Inflammatory macrophage (primary cell): ENCODE measurements around the gene EMD.
A peak's percentile ranks its signal among the peaks of the same experiment; 100 is the strongest.

ENCODE experiments used
- DNase-seq, 2 donors: peaks; one replicate each; pipeline ENCODE4 v3.0.0-alpha.2; 2020 to 2022

EMD gene

DNA sequence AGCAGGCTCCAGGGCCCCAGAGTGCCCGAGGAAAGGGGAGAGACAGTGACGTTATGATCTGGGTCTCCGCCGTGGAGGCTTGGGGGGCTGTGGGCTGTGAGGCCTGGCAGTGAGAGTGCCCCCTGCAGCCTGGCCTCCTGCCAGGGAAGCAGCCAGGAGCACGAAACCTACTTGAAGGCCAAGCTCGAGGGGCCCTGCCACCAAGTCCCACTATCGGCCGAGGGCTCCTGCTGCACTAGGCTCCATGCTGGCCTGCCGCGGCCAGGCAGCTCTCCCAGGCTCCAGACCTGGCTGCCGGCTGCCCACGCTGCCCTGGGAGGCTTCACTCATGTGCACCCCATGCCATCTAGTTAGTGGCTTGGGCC lies 23.3 kb upstream of the EMD start:
- DNase-seq, result no peak

DNA sequence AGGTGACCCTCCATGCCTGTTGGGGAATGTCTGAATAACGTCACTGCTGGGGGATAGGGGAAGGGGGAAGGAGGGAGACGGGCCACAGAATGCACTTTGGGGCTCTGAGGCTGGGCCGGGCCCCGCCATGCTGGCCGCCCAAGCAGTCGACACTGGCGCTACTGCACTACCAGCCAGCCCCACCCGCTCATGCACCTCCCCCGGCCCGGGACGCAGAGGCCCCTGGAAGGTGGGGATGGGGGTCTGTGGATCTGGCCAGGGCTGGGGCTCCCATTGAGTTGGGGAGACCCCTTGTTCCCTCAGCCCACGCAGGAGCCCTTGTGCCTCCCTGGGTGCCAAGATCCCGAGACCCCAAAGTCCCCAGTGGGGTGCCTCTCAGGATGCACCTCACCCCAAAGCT lies 22.5 kb upstream of the EMD start:
- DNase-seq, result no peak

DNA sequence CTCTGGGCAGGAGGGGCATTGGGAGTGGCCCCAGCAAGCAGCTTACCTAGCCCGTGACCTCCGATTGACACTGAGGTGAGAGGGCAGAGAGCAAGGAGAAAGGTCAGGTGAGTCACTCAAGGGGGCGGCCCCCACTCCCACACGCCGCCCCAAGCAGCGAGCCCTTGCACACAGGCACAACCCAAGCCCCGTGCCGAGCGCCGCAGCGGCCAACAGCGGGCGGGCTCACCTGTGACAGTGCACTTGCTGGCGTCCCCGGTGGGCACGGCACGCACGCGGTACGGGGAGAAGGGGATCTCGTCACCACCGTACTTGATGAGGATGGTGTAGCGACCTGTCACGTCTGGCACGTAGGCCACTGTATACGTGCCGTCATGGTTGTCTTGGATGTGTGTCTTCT lies 21.9 kb upstream of the EMD start:
- no peak for DNase-seq

DNA sequence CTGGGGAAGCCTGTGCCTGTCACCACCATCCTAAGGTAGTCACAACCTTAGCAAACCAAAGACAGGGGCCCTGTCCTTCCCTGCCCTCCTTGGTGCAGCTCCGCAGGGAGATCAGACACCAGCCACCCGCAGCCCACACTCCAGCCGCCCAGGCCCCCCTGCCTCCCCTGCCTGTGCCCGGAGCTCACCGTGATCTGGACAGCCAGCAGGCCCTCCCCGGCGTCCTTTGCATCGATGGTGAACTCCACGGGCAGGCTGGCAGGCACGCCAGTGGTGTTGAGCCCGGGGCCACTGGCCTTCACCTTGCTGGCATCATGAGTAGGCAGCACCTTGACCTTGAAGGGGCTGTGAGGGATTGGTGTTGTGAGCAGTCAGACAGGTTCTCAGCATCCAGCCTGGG lies 21.1 kb upstream of the EMD start:
- no peak for DNase-seq

DNA sequence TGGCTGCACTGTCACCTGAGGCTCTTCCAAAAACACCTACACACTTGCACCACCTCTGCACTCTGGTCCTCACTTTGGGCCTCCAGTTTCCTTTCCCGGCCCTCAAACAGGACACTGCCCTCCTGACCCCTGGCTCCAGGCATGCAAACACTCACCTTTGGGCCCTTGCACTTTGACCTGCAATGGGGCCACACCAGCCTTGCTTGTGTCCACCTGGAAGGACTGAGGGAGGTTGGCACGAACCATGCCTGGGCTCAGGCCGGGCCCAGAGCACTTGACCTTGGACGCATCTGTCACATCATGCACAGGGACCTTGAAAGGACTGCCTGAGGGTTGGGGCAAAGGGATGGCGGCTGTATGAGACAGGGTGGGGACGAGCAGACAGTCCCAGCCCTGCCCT lies 20.3 kb upstream of the EMD start:
- no peak for DNase-seq

DNA sequence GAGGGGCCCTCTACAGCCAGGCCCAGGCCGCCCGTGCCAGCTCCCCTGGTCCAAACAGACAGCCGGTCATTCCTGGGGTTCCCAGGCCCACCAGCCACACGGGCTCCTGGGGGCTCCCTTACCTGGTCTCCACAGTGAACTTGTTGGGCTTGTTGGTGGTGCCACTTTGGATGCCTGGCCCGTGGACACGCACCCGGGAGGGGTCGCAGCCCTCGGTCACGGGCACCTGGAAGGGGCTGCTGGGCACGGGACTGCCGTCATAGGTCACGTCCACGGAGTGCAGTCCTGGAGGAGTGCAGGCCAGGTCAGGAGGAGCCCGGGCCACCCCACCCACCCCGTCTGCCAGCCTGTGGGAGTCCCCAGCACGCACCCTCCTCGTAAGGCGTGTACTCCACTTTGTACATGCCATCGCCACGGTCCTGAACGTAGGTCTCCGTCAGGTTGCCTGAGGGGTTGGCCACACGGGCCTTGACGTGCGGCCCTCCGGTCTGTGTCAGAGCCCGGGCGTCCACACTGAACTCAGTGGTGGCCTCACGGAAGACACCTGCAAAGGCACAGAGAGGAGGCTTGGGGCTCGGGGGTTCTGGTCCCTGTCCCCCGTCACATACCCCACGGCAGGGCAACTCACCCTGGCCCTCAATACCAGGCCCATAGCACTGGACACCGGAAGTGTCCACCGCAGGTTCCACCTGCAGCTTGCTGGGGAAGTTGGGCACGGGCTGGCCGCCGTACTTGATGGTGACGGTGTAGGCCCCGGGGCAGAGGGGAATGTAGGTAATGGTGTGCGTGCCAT lies 19.5 kb upstream of the EMD start:
- no peak for DNase-seq

DNA sequence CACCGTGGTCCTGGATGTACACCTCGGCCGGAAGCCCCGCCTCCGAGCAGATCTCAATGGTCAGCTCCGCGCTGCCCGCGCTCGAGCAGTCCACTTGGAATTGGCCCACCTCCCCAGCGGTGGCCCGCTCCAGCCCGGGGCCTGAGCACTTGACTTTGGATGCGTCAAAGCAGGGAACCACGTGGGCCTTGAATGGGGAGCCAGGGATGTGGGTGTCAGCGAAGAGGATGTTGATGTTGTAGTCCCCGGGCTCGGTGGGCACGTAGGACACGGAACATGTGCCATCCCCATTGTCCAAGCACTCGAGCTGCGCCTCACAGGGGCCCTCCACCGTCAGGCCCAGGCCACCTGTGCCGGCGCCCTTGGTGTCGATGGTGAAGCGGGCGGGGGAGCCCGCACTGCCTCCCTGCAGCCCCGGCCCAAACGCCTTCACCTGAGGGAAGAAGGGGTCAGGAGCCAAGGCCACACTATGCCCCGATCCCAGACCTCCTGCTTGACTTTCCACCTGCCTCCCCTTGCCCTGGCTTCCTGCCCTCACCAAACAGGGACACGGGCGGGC lies 18.9 kb upstream of the EMD start:
- no peak for DNase-seq

DNA sequence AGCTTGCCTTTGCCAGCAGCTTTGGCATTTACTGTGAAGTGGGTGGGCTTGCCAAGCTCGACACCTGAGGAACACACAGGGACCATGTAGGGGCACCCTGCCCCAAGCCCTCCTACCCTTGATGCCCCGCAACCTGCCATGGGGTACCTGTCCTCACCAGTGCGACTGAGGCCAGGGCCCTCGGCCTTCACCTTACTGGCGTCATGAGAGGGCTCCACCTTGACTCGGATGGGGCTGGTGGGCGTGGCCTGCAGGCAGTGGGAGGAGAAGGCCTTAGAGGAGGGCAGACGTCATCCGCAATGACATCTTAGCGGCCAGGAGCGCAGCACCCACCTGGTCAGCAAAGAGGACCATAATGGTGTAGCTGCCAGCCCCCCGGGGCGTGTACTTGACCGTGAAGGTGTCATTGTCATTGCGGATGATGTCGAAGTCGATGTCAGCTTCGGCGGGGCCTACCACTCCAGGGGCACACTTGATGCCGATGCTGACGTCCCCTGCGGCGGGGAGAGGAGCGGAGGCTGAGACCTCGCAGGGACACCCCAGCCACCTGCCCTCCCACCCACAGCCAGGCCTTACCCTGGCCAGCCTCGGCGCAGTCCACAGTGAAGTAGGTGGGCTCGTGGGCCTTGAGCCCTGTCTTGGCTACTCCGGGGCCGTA lies 16.9 kb upstream of the EMD start:
- DNase-seq, result no peak

DNA sequence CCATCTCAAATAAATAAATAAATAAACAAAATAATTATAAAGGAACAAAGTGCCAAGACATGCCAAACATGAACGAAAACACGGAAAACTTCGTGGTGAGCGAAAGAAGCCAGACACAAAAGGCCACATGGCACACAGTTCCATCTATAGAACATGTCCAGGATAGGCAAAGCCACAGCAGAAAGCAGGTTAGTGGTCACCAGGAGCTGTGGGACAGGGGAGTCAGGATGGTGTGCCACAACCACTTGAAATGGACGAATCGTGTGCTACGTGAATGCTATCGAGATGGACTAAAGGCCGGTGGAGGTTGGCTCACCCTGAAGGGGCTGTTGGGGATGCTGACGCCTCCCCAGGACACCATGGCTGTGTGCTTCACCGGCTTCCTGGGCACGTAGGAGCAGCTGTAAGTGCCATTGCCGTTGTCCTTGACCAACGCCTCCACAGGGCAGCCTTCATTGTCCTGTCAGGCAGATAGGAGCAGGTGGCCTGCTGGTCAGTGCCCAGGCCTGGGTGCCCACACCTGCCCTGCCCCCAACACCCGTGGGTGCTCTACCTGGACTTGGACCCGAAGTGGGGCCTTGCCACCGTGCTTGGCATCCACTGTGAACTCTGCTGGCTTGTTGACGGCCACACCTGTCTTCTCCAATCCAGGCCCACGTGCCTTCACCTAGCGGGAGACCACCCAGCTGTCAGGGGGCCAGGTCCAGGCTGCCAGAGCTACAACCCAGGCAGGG lies 15.2 kb upstream of the EMD start:
- no peak for DNase-seq

DNA sequence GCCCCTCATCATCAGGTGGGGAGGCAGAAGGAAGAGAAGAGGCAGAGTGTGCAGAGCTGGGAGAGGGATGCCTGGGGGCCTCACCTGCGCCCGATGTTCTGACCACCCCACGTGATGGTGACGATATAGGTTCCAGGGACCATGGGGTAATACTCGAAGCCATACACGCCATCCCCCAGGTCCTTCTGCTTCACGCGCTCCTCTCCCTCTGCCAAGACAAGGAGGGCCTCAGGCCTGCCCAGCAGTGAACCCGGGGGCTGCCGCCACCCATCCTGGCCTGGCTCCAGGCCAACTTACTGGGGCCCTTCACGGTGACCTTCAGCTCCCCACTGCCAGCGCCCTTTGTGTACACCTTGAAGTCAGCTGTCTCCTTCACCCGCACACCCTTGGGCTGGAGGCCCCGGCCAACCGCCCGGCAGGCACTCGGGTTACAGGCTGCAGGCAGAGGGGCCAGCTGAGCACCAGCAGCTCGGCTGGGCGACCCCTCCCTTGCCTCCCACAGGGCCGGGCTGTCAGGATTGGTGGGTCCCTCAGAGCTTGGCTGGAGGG lies 14.0 kb upstream of the EMD start:
- DNase-seq, result no peak

DNA sequence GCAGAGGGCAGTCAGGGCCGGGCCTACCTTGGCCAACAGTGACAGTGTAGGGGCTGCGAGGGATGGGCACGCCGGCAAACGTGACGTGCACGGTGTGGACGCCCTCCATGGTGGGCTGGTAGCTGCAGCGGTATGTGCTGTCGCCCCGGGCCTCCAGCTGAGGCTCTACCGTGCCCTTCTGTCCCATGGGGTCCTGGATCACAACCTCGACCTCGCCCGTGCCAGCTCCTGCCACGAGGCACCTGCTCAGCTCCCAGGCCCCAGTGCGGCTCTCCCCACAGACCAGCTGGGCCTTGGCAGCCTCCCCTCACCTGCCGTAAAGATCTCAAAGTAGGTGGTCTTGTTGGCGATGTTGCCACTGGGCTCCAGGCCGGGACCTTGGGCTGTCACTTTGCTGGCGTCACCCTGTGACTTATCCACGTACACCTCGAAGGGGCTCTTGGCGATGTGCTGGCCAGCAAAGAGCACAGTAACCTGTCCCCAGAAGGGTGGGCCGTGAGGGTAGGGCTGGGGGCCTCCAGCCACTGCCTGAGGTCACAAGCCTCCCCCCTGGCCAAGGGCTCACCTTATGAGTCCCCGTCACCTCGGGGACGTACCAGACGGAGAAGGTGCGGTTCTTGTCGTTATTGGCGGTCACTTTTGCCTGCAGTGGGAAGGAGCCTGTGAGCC lies 13.0 kb upstream of the EMD start:
- no peak for DNase-seq

DNA sequence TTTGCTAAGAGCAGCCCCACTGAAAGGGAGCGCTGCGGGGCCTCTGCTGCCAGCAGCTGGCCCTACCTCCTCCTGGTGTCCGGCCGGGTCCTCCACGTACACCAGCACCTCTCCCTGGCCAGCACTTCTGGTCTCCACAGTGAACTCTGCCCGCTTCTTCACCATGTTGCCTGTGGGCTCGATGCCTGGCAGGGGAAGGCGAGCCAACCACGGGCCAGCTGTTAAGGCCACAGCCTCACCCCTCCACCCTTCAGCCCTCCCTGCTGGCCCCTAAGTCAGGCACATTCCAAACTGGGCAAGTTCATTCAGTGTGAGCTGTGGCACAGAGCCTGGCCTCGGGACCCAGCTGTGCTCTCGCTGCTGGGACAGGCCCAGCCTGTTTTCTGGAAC lies 12.4 kb upstream of the EMD start:
- DNase-seq, result no peak

DNA sequence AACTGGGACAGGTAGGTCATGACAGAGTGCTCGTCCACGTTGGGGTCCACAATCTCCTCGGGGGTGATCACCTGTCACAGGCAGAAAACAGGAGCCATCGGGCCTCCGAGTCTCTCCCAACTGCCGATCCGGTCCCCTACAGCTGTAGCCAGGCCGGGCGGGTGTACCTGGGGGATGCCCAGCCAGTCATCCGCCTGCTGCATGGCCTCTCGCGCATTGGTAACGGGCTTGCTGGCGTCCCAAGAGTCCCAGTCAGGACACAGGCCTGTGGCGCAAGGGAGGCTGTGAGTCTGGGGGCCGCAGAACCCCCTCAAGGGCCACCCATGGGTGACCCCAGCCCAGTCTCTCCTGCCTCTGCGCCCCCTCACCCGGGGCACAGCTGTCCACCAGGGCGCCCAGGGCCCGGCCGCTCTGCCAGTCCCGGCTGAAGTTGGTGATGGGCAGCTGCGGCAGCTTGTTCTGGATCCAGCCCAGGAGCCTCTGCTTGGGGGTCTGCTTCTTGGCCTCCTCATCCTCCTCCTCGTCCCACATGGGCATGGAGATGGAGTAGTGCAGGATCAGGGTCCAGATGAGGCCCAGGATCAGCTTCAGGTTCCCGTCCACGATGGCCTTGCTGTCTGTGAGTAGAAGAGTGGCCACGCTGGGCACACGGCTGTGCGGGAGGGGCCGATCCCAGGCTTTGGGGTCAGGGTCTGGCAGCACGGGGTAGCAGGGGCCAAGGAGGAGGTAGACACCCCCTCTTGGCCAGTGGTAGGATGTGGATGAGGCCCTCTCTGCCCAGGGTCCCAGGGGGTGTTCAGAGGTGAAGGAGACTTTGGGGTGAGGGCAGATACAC lies 11.4 kb upstream of the EMD start:
- DNase-seq, result no peak

DNA sequence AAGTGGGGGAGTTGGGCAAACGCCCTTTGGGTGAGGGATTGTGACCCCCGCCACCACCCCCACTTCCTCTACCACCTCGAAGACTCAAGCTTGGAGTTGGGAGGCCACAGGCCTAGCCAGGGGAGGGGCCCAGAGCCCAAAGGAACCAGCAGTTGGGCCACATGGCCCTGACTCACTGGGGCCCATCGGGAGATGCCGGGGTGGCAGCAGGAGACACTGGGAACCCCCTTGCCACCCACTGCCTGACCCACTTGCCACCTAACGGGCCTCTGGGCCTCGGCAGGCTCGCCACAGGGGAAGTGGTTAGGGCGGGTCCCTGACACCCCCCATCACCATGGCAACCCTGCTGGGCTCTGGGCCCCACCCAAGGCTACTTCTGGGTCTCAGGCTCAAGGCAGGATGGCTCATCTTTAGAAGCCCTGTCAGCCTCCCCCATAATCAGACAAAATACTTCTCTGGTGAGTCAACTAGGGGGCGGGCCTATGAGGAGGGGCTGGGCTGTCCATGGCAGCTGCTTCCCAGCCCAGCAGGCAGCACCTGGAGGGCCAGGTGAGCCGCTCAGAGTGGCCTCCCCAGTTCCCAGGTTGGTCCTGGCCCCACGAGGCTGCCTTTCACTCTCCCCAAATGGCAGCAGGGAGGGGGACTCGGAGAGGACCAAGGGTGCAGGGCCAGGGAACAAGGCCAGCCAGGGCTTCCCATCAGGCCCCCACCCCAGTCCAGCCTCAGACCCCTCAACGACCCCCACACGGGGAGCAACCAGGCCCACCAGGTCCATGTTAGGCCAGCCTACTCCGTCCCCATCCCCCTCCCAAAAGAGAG lies 10.3 kb upstream of the EMD start:
- peak; percentile 96 to 97 for DNase-seq

DNA sequence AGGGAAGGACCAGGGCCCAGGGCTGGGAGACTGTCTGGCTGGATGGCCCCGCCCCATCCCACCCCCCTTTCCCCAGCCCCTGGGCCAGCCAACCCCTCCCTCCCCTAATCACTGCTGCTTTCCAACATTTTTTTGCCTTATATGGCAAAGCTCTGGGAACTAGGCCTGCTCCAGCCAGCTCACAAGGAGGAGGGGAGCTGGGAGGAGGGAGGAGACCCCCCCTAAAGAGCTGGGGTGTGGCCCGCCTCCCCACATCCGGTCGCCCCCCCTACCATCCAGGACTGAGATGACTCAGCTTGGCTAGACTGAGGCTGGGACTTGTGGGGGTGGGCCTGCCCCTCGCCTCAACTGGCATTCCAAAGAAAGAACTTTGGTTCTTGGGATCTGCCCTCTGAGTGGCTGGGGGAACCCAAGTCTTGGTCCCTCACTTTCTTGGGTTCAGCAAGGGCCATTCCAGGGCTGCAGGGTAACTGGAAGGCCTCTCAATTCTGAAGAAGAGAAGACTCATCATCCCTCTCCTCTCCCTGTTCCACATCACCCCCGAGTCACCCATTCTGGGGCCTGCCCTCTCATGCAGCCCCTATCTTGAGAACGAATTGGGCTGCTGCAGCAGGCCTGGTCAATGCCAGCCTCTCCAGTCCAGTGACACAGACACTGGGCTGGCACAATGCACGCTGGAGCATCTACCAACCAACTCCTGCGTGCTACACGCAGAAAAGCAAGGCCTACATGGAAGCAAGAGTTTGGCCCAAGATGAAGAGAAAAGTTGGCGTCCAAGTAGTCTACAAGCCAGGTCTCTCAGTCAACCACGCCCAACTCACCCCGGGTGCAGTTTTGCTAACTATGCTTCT lies 9.4 kb upstream of the EMD start:
- peak; percentile 73 to 74 for DNase-seq

DNA sequence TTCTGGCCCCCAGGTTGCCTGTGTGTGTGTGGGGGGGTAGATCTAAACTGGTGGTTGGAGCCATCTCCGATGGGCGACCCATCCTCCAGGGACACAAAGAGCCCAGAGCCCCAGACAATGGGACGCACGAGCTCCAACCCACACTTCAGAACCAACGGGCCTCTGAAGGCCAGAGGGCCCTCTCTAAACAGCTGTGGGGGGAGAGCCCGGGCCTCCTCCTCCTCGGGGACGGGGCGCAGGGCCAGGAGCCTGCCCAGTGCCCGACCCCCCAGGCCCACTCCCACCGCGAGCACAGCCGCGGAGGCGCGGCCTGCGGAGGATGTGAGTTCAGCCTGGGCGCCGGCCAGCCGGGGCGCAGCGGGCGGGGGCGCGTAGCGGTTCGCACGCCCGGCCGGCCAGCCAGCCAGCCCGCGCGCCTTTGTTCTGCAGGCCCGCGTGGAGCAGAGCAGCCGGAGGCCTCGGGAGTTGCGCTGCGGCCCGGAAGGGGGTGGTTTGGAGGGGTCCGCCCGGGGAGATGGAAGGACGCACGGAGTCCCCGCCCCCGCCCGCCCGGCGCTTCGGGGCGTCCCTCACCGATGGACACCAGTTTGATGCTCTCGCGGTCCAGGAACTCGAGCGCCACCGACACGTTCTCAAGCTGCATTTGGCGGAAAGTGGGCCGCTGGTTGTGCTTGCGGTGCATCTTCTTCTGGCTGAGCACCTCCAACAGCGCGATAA lies 8.6 kb upstream of the EMD start:
- peak in 1 of 2 donors; percentile 9 for DNase-seq

DNA sequence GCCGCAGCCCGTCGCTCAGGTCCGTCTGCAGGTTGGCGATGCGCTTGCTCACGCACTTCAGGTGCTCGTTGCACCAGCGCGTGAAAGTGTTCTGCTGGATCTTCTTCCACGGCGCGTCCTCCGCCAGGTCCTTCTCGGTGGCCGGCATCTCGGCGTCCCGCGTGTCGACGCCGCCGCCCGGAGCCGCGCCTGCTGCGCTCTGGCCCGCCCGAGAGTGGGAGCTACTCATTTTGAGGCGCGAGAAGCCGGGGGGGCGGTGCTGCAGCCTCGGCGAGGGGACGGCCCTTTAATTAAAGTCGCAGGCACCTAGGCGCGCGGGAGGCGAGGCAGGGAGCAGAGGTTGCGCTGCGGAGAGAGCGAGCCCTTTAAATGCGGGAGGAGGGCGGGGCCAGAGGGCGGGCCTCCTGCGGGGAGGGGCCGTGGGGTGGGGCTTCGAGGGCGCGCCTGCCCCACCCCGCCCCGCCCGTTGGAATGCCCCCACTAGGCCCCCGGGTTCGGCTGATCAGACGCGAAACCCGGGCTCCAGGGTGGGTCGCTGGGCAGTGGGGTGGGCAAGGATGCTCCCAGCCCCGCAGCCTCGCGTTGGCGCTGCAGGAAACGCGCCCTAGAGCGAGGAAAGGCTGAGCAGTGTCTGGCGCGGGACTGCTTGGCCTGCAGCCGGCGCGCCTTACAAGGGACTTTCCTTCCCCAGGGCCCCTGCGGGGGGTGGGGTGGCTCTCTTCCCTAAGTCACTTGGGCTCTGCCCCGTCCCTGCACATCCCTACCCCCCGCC lies 7.9 kb upstream of the EMD start:
- DNase-seq, result peak; percentile 92 to 93

DNA sequence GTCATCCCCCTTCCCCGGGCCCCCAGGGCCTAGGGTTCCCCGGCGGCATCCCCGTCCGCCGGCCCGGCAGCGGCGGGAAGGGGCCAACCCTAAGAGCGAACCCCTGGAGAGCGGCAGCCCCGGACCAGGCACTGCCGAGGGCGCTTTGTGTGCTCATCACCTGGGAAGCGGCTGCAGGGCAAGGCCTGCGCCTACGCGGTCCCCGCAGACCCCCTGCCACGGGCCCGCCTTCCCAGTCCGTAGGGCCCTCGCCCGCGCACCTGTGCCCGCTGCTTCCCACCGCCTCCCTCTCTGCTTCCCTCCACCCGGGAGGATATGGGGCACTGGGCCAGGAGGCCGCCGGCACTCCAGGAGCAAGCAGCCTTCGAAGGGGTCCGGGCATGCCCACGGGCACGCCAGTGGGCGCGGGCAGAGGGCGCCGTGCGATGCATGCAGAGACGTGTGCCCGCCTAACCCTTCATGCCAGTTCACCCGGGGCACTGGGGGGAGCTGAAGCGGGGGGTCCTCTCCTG lies 7.2 kb upstream of the EMD start:
- DNase-seq, result no peak
